B cell (primary cell): ENCODE measurements around the gene GUCY1B1. TPM values are rescaled to one million over a fixed set of nuclear protein-coding genes. Genes with fewer than 3 reads are reported as not detected.

Source experiments
- ATAC-seq: fragments of 200-7000 bp; cut with Tn5 transposase; one replicate; pipeline ENCODE4 v1.10.0; 2021; ENCODE audit warnings: low read depth, mild to moderate bottlenecking, moderate number of reproducible peaks, moderate library complexity
- CTCF ChIA-PET: fragments of 350-600 bp; sonication (Branson Sonifier 250); formaldehyde crosslinking; loops from one replicate; lab custom pipeline; 2021; ENCODE audit warnings: antibody characterized with exemption, inconsistent platforms; lab: Charles Lee
- POLR2A ChIA-PET: fragments of 350-600 bp; sonication (Branson Sonifier 250); formaldehyde crosslinking; loops from one replicate; lab custom pipeline; 2021; ENCODE audit warnings: antibody characterized with exemption; lab: Charles Lee
- DNase-seq: peaks from one replicate; pipeline ENCODE4 v3.0.0; 2013
- H2AFZ ChIP-seq: 2 replicates; pipeline ENCODE4 v1.6.1; 2012; ENCODE audit warnings: mild to moderate bottlenecking, low read depth, low read length; ENCODE audit not compliant: insufficient read depth, poor library complexity, severe bottlenecking
- H3K27ac ChIP-seq, 2 donors: 1 replicate in 1 of 2; 2 replicates in 1 of 2; pipeline ENCODE4 v1.5.1; 2012 to 2013; ENCODE audit warnings: low read length in 2 of 2, mild to moderate bottlenecking in 2 of 2, moderate library complexity in 1 of 2
- H3K27me3 ChIP-seq, 4 experiments: fragments of 200-600 bp in 1 of 4; sonication (generic) in 1 of 4; replicated peaks in 1 of 4; 1 replicate in 2 of 4; 2 replicates in 2 of 4; pipeline versions ENCODE4 v1.6.1 to v1.7.0; 2013 to 2016; ENCODE audit warnings: low read length in 3 of 4, mild to moderate bottlenecking in 2 of 4, mixed read lengths in 1 of 4, moderate library complexity in 1 of 4; ENCODE audit not compliant: insufficient read depth in 4 of 4, control insufficient read depth in 3 of 4; ENCODE audit errors: control extremely low read depth in 1 of 4
- H3K36me3 ChIP-seq, 2 experiments: replicated peaks in 1 of 2; 1 replicate in 1 of 2; 2 replicates in 1 of 2; pipeline versions ENCODE4 v1.6.1 to v1.7.1; 2013; ENCODE audit warnings: low read length in 1 of 2; ENCODE audit not compliant: insufficient read depth in 2 of 2, control insufficient read depth in 1 of 2; ENCODE audit errors: control extremely low read depth in 1 of 2, extremely low read depth in 1 of 2
- H3K4me1 ChIP-seq, 2 donors: fragments of 200-600 bp in 1 of 2; sonication (generic) in 1 of 2; 1 replicate in 1 of 2; 2 replicates in 1 of 2; pipeline versions ENCODE4 v1.5.1 to v1.6.1; 2013 to 2017; ENCODE audit warnings: low read length in 2 of 2; ENCODE audit not compliant: control insufficient read depth in 2 of 2, insufficient read depth in 2 of 2
- H3K4me2 ChIP-seq: replicated peaks from 2 replicates; pipeline ENCODE3; 2012; ENCODE audit warnings: mild to moderate bottlenecking, low read depth, low read length; ENCODE audit not compliant: poor library complexity, severe bottlenecking
- H3K4me3 ChIP-seq, 5 experiments: fragments of 200-600 bp in 1 of 5; sonication (generic) in 1 of 5; 1 replicate in 3 of 5; 2 replicates in 2 of 5; pipeline versions ENCODE4 v1.5.1 to v1.7.0; 2011 to 2016; ENCODE audit warnings: low read length in 4 of 5, mild to moderate bottlenecking in 4 of 5, low read depth in 2 of 5, control low read depth in 1 of 5, moderate library complexity in 1 of 5; ENCODE audit not compliant: insufficient read depth in 1 of 5; ENCODE audit errors: control extremely low read depth in 1 of 5, extremely low read depth in 1 of 5
- H3K79me2 ChIP-seq: fragments of 200-600 bp; sonication (generic); one replicate; pipeline ENCODE4 v1.6.0; 2016; ENCODE audit warnings: low read length; ENCODE audit not compliant: control insufficient read depth, insufficient read depth
- H3K9ac ChIP-seq: fragments of 200-600 bp; sonication (generic); 2 replicates; pipeline ENCODE4 v1.6.1; 2017; ENCODE audit warnings: mild to moderate bottlenecking, low read length, moderate library complexity
- H3K9me3 ChIP-seq, 3 donors: one replicate each; pipeline versions ENCODE4 v1.6.1 to v1.7.1; 2013; ENCODE audit warnings: low read length in 2 of 3; ENCODE audit not compliant: control insufficient read depth in 2 of 3, insufficient read depth in 1 of 3; ENCODE audit errors: control extremely low read depth in 1 of 3
- H4K20me1 ChIP-seq: 2 replicates; pipeline ENCODE4 v1.6.0; 2012; ENCODE audit warnings: mild to moderate bottlenecking, low read length; ENCODE audit not compliant: insufficient read depth, control insufficient read depth, poor library complexity, severe bottlenecking
- H3K27ac Mint-ChIP-seq: one replicate; pipeline ENCODE4 v1.8.0; 2021; ENCODE audit warnings: mixed read lengths
- H3K27me3 Mint-ChIP-seq: one replicate; pipeline ENCODE4 v1.8.0; 2021; ENCODE audit warnings: mixed read lengths
- H3K4me1 Mint-ChIP-seq: one replicate; pipeline ENCODE4 v1.8.0; 2021; ENCODE audit warnings: mixed read lengths
- H3K4me3 Mint-ChIP-seq: one replicate; pipeline ENCODE4 v1.8.0; 2021; ENCODE audit warnings: mixed read lengths
- H3K9me3 Mint-ChIP-seq: one replicate; pipeline ENCODE4 v1.8.0; 2022; ENCODE audit warnings: mixed read lengths; ENCODE audit not compliant: insufficient read depth
- CTCF ChIP-seq: fragments of 200-600 bp; IDR thresholded peaks from one replicate; pipeline ENCODE4 v1.8.0; 2022; ENCODE audit warnings: antibody characterized with exemption, mild to moderate bottlenecking
- EZH2 ChIP-seq: IDR thresholded peaks from 2 replicates; pipeline ENCODE4 v1.6.1; 2012; ENCODE audit warnings: borderline replicate concordance, low read depth, mild to moderate bottlenecking, moderate library complexity, low read length; ENCODE audit not compliant: insufficient read depth, poor library complexity, severe bottlenecking
- WGBS: methylation state at CpG from one replicate; pipeline ENCODE4 v1.1.5; 2013; ENCODE audit warnings: missing lambda C conversion rate; ENCODE audit not compliant: insufficient coverage; 5-methylcytosine and 5-hydroxymethylcytosine counted together
- intact Hi-C: fragments of 100-400 bp; cut with micrococcal nuclease; formaldehyde crosslinking; loops from one replicate; pipeline ENCODE4 v1.10.0; 2022
- polyA plus RNA-seq: library from polyadenylated mRNA; depleted of rRNA; stranded (reverse); fragments of >200 nt; gene quantifications from 2 replicates; pipeline ENCODE4 v1.2.3, GENCODE V29; 2012
- total RNA-seq, 2 donors: library from RNA; stranded (reverse); fragments of 120-200 nt in 1 of 2; gene quantifications; 1 replicate in 1 of 2; 2 replicates in 1 of 2; pipeline versions ENCODE4 v1.2.3 to v1.2.4, GENCODE V29; 2013 to 2022

Gene GUCY1B1
- total and polyA plus RNA-seq, 2 donors (not counting 1 experiment from before 2014, with no cell fraction given) = 0.09 to 0.10 TPM

DNA sequence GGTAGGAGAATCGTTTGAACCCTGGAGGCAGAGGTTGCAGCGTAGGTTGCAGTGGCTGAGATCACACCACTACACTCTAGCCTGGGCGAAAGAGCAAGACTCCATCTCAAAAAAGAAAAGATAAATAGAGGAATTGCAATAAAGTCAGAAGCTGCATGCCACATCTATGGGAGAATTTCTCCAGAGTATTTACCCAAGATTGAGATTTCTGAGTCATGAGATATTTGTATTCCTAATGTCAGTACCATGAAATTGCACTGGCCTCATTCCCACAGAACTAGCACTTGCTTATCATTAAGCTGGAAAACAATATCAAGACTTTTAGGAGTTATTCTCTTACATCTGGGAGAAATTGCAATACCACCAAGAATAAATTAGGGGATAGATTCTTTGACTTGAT lies 69.8 kb downstream of the GUCY1B1 start:
- Mint-ChIP-seq H3K27me3 (peaks cover 3% of the 10 kb centered on the region), H3K4me3 (no peak overlapping the region), H3K4me1 (no peaks in the 10 kb centered on the region), H3K9me3 (no peaks in the 10 kb centered on the region), H3K27ac (no peak overlapping the region)
- intact Hi-C loops = no loop called here
- Histone ChIP-seq H3K79me2 (no peaks in the 10 kb centered on the region), H3K4me2 (no peak overlapping the region), H3K27me3 (no peaks in the 10 kb centered on the region), H3K27ac (no peak overlapping the region), H2AFZ (no peak overlapping the region), H3K9ac (no peak overlapping the region), H3K9me3 (no peaks in the 10 kb centered on the region), H3K4me3 (no peak overlapping the region), H3K36me3 (no peaks in the 10 kb centered on the region), H4K20me1 (no peaks in the 10 kb centered on the region), H3K4me1 (no peaks in the 10 kb centered on the region)
- ChIA-PET CTCF (no interaction called here), POLR2A (no interaction called here)
- ATAC-seq = no peak
- 100% methylated on average over 2 of the region's 3 CpGs for WGBS
- no peak for DNase-seq
- TF ChIP-seq CTCF = no peak
- TF ChIP-seq EZH2 = no peak

DNA sequence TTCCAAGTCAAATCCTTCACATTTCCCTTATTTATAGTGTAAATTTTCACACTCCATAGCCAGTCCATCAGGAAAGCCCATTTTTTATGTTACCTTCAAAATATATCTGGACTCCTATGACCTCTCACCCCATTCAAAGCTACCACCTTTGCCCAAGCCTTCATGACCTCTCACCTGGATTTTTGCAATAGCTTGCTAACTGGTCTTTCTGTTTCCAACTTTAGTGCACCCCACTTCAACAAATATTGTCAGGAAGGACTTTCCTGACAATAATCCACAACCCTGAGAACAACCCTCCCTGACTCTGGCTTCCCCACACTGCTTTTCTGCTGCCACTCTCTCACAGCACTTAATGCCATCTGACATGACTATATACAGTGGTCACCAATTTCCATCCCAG lies 73.8 kb downstream of the GUCY1B1 start:
- Histone ChIP-seq H2AFZ (no peak overlapping the region), H3K79me2 (no peaks in the 10 kb centered on the region), H3K9me3 (no peaks in the 10 kb centered on the region), H3K4me3 (no peak overlapping the region), H3K4me1 (no peaks in the 10 kb centered on the region), H3K27ac (no peak overlapping the region), H3K36me3 (no peaks in the 10 kb centered on the region), H3K9ac (no peak overlapping the region), H3K4me2 (no peak overlapping the region), H3K27me3 (no peaks in the 10 kb centered on the region), H4K20me1 (no peaks in the 10 kb centered on the region)
- CTCF ChIA-PET = no interaction called here
- intact Hi-C loops = no loop called here
- no peak for DNase-seq
- POLR2A ChIA-PET = no interaction called here
- Mint-ChIP-seq H3K4me3 (no peak overlapping the region), H3K27ac (no peak overlapping the region), H3K4me1 (no peaks in the 10 kb centered on the region), H3K9me3 (no peaks in the 10 kb centered on the region), H3K27me3 (no peaks in the 10 kb centered on the region)
- ATAC-seq = no peak
- no peak for TF ChIP-seq EZH2
- no peak for TF ChIP-seq CTCF
